Measurements from ENCODE around the gene COA8. TPM values are rescaled to one million over a fixed set of nuclear protein-coding genes. Genes with fewer than 3 reads are reported as not detected.

Gene COA8
- polyA plus RNA-seq, 3 donors = 13.2 to 58.1 (median 52.3) TPM

DNA sequence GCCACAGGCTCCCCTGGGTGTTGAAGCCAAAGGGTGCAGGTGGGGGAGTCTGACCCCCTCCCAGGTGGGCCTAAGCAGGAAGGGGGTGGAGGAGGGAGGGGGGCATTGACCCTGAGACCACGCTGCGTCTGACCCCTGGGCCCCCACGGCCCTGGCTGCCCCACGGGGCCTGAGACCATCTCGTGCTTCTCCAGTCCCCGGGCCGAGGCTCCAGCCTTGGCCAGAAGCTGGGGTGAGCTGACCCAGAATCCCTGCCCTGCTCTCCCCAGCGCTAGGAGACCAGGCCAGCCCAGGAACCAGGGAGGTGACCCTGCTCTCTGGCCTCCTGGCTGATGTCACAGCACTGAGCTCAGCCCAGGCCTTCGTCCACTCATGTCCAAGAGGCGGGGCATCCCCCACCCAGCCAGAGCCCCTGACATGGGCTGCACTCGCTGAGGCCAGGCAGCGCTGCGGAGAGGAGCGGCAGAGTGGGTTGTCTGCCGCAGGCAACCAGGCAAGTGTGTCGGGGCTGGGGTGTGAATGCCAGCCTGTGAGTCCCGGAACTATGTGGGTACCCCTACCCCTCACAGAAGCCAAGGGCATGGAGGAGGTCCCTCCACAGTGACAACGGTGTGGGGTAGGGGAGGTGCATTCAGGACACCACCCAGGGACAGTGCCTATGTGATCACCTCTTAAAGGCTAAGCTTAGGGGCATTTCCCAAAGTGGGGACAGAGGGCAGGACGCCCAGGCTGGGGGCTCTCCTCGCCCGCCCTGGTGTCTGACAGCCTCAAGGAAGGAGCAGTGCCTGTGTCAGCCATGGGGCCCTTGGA lies 27.5 kb upstream of the COA8 start:
- H3K27ac ChIP-seq (ENCODE audit: low read depth in 1 of 2, low read length in 2 of 2) = no peak overlapping the region
- H3K4me3 ChIP-seq (replicated peaks in 1 of 3; ENCODE audit: low read depth in 2 of 3, low read length in 3 of 3) = no peak overlapping the region
- peaks cover 8 to 30% of the 10 kb centered on the region in 2 donors for H3K36me3 ChIP-seq (replicated peaks in 1 of 2; ENCODE audit: control insufficient read depth in 1 of 2, insufficient read depth in 2 of 2, low read length in 2 of 2)
- H3K9me3 ChIP-seq (replicated peaks in 1 of 2; ENCODE audit: control insufficient read depth in 1 of 2, insufficient read depth in 1 of 2, low read length in 2 of 2) = no peaks in the 10 kb centered on the region
- intact Hi-C loops (cut with micrococcal nuclease) = no loop called here
- peaks cover 0 to 5% of the 10 kb centered on the region in 2 donors for H3K27me3 ChIP-seq (ENCODE audit: control insufficient read depth in 2 of 2, insufficient read depth in 2 of 2, low read length in 2 of 2)
- Mint-ChIP-seq H3K27ac (peak overlapping the region in 1 of 7 donors; percentile 18), H3K4me3 (no peak overlapping the region), H3K4me1 (peaks cover 4% of the 10 kb centered on the region), H3K36me3 (peaks cover 5 to 21% of the 10 kb centered on the region in 2 donors), H3K9me3 (no peaks in the 10 kb centered on the region), H3K27me3 (ENCODE audit: low read depth in 3 of 3) (peaks cover 3 to 24% (median 6%) of the 10 kb centered on the region in 3 donors)
- H3K4me1 ChIP-seq (ENCODE audit: control insufficient read depth in 1 of 2, insufficient read depth in 2 of 2, low read length in 2 of 2) = peaks cover under 1 to 2% of the 10 kb centered on the region in 2 donors
- DNase-seq = no peak
- 92% methylated on average over 13 of the region's 21 CpGs for WGBS (ENCODE audit: insufficient coverage)
- H2AFZ ChIP-seq (ENCODE audit: insufficient read depth, low read depth, low read length, poor library complexity, severe bottlenecking) = no peak overlapping the region
- TF ChIP-seq CTCF (IDR thresholded peaks at IDR 0.05) = no peak
- peaks cover 6% of the 10 kb centered on the region for H4K20me1 ChIP-seq (ENCODE audit: insufficient read depth, low read length)
- no peak overlapping the region for H3K4me2 ChIP-seq (replicated peaks; ENCODE audit: extremely low read depth, low read length, poor library complexity, severe bottlenecking)
- H3K9ac ChIP-seq (ENCODE audit: insufficient read depth, low read length, poor library complexity, severe bottlenecking) = no peak overlapping the region
- peaks cover 8% of the 10 kb centered on the region for H3K79me2 ChIP-seq (ENCODE audit: insufficient read depth, low read length)

DNA sequence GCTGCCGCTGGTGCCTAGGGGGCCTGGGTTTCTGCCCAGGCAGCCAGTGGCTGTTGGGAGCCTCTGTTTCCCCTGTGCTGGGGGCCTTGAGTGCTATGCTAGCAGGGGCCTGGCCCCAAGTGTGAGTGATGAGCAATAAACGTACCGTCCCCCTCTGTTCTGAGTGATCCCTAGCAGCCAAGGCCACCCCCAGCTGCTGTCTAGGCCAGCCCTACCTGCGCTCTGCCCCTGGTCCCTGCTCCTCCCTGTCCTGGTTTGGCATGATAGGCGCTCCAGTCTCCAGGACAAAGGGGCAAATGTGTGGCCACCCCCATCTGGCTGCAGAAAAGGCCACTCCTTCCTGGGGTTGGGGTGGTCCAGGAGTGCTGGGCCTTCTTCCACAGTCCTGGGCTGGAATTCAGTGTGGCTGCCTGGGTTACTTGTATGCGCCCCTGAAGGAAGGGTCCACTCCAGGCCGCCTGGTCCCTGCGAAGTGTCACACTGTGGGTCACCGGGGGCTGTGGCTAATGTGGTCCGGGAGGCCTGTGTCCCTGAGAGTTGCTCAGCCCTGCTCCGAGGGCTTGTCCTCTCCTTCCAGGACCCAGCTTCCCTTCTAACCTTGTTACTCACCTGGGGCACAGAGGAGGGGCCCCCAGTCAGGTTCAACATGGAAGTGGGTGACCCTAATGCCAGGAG lies 26.7 kb upstream of the COA8 start:
- TF ChIP-seq CTCF (IDR thresholded peaks at IDR 0.05) = no peak

More for the DNA sequence above, 26.7 kb upstream of the COA8 start:
- DNase-seq = no peak
- peaks cover 5% of the 10 kb centered on the region for H4K20me1 ChIP-seq (ENCODE audit: insufficient read depth, low read length)
- Mint-ChIP-seq H3K27ac (peak overlapping the region in 1 of 7 donors; percentile 50), H3K4me1 (peaks cover 2% of the 10 kb centered on the region), H3K36me3 (peaks cover 5 to 17% of the 10 kb centered on the region in 2 donors), H3K9me3 (no peaks in the 10 kb centered on the region), H3K27me3 (ENCODE audit: low read depth in 3 of 3) (peaks cover 3 to 31% (median 6%) of the 10 kb centered on the region in 3 donors), H3K4me3 (no peak overlapping the region)
- H3K27me3 ChIP-seq (ENCODE audit: control insufficient read depth in 2 of 2, insufficient read depth in 2 of 2, low read length in 2 of 2) = peaks cover 0 to 5% of the 10 kb centered on the region in 2 donors
- H2AFZ ChIP-seq (ENCODE audit: insufficient read depth, low read depth, low read length, poor library complexity, severe bottlenecking) = no peak overlapping the region
- peaks cover under 1% of the 10 kb centered on the region for H3K79me2 ChIP-seq (ENCODE audit: insufficient read depth, low read length)
- no peak overlapping the region for H3K27ac ChIP-seq (ENCODE audit: low read depth in 1 of 2, low read length in 2 of 2)
- 94% methylated on average over 10 of the region's 11 CpGs for WGBS (ENCODE audit: insufficient coverage)
- peaks cover 8 to 30% of the 10 kb centered on the region in 2 donors for H3K36me3 ChIP-seq (replicated peaks in 1 of 2; ENCODE audit: control insufficient read depth in 1 of 2, insufficient read depth in 2 of 2, low read length in 2 of 2)
- no peak overlapping the region for H3K4me3 ChIP-seq (replicated peaks in 1 of 3; ENCODE audit: low read depth in 2 of 3, low read length in 3 of 3)
- H3K4me1 ChIP-seq (ENCODE audit: control insufficient read depth in 1 of 2, insufficient read depth in 2 of 2, low read length in 2 of 2) = no peaks in the 10 kb centered on the region
- no peak overlapping the region for H3K9ac ChIP-seq (ENCODE audit: insufficient read depth, low read length, poor library complexity, severe bottlenecking)
- no peaks in the 10 kb centered on the region for H3K9me3 ChIP-seq (replicated peaks in 1 of 2; ENCODE audit: control insufficient read depth in 1 of 2, insufficient read depth in 1 of 2, low read length in 2 of 2)
- no peak overlapping the region for H3K4me2 ChIP-seq (replicated peaks; ENCODE audit: extremely low read depth, low read length, poor library complexity, severe bottlenecking)
- intact Hi-C loops (cut with micrococcal nuclease) = no loop called here
